HFFc6 (cell line): ENCODE results near the gene PPP1R12B. TPM values are rescaled to one million over a fixed set of nuclear protein-coding genes. Genes with fewer than 3 reads are reported as not detected.
"Not testable (repeated sequence)": the region's sequence is repeated elsewhere in the genome, so short reads cannot be mapped to it uniquely, and the experiment has no call there.

Source experiments
- DNase-seq: peaks from one replicate; pipeline ENCODE4 v3.0.0-alpha.2; 2018
- H3K27ac Mint-ChIP-seq: 2 replicates; pipeline ENCODE4 v1.8.0; 2020; ENCODE audit warnings: mild to moderate bottlenecking, mixed read lengths
- H3K27me3 Mint-ChIP-seq: 2 replicates; pipeline ENCODE4 v1.8.0; 2021; ENCODE audit warnings: mild to moderate bottlenecking, moderate library complexity, mixed read lengths; ENCODE audit not compliant: insufficient read depth
- H3K36me3 Mint-ChIP-seq: 2 replicates; pipeline ENCODE4 v1.8.0; 2021; ENCODE audit warnings: low read depth, mixed read lengths
- H3K4me1 Mint-ChIP-seq: 2 replicates; pipeline ENCODE4 v1.8.0; 2020; ENCODE audit warnings: low read depth, mixed read lengths
- H3K4me3 Mint-ChIP-seq: 2 replicates; pipeline ENCODE4 v1.8.0; 2020; ENCODE audit warnings: mild to moderate bottlenecking, moderate library complexity, mixed read lengths
- H3K9me3 Mint-ChIP-seq: 2 replicates; pipeline ENCODE4 v1.8.0; 2020; ENCODE audit warnings: mild to moderate bottlenecking, mixed read lengths
- CTCF ChIP-seq: fragments of 200-600 bp; sonication (generic); IDR thresholded peaks from 2 replicates; pipeline ENCODE4 v1.5.0; 2021; ENCODE audit warnings: antibody characterized with exemption, mild to moderate bottlenecking
- total RNA-seq, 6 experiments: library from RNA; stranded (reverse); fragmentation: NEBNext Ultra II Directional; extraction: Animal tissue kit (Norgen Biotek cat#: 25700); gene quantifications; 2 replicates in 1 of 6; 3 replicates in 5 of 6; pipeline ENCODE4 v1.2.3, GENCODE V29; 2021

PPP1R12B gene
- total RNA-seq, 6 experiments from 2014 or later = 5.3 to 9.9 (median 6.9) TPM

- Mint-ChIP-seq H3K4me1 (peaks cover 15% of the 10 kb centered on the region), H3K27ac (no peak overlapping the region)
Measured at GRCh38 chr1:202362212-202362611, 13.7 kb downstream of the PPP1R12B start.

DNA sequence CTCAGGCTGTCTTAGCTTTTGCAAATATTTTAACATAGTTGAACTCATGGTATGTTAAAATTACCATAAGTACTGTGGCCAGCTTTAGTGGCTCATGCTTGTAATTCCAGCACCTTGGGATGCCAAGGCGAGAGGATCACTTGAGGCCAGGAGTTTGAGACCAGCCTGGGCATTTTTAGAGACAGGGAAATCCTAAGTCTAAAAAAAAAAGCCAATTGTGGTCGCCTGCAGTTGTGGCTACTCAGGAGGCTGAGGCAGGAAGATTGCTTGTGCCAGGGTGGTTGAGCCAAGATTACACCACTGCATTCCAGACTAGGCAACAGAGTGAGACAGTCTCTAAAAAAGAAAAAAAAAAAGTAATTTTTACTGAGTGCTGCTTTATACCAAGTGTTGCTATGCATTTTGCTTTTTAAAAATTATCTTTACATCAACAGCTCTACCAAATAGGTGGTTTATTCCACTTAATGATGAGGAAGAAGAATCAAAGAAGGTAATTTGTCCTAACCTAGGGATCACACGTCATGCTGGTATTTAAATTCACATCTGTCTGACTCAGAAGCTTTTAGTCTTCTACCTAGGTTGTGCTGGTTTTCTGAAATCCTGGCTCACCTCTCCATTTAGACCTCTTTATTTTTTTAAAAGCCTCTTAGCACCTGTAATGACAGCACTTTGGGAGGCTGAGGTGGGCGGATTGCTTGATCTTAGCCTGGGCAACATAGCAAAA is 16.8 kb downstream of the PPP1R12B start:
- Mint-ChIP-seq H3K4me1 (peaks cover 21% of the 10 kb centered on the region), H3K4me3 (no peak overlapping the region), H3K27me3 (no peaks in the 10 kb centered on the region; the same call in none of the 2 replicates), H3K9me3 (no peaks in the 10 kb centered on the region), H3K36me3 (no peaks in the 10 kb centered on the region; the same call in 1 of the 2 replicates), H3K27ac (peak overlapping the region; percentile 24; the same call in 1 of the 2 replicates)
- no peak for TF ChIP-seq CTCF
- peak; percentile 34 for DNase-seq

More at GRCh38 chr1:202362212-202362611, 13.7 kb downstream of the PPP1R12B start:
- Mint-ChIP-seq H3K9me3 (no peaks in the 10 kb centered on the region), H3K27me3 (no peaks in the 10 kb centered on the region; the same call in 1 of the 2 replicates), H3K4me3 (no peak overlapping the region), H3K36me3 (no peaks in the 10 kb centered on the region)
- no peak for TF ChIP-seq CTCF
- no peak for DNase-seq

- H3K36me3 Mint-ChIP-seq = no peaks in the 10 kb centered on the region; the same call in 1 of the 2 replicates
- no peak overlapping the region for H3K4me3 Mint-ChIP-seq
- H3K9me3 Mint-ChIP-seq = no peaks in the 10 kb centered on the region
- no peak for TF ChIP-seq CTCF
- no peaks in the 10 kb centered on the region; the same call in 1 of the 2 replicates for H3K27me3 Mint-ChIP-seq
- H3K27ac Mint-ChIP-seq = peak overlapping the region; percentile 8; the same call in 1 of the 2 replicates
- H3K4me1 Mint-ChIP-seq = peaks cover 21% of the 10 kb centered on the region
- peak; percentile 54 for DNase-seq
Measured at GRCh38 chr1:202367271-202367670, 18.8 kb downstream of the PPP1R12B start.

DNA sequence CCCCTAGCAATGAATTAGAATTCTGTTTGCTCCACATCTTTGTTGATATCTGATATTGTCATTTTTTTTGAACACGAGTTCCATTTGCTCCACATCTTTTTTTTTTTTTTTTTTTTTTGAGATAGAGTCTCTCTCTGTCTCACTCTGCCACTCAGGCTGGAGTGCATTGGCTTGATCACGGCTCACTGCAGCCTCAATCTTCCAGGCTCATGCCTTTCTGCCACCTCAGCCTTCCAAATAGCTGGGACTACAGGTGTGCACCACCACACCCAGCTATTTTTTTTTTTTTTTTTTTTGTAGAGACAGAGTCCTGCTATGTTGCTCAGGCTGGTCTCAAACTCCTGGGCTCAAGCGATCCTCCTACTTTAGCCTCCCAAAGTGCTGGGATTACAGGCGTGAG is 22.4 kb downstream of the PPP1R12B start:
- H3K9me3 Mint-ChIP-seq, H3K36me3 Mint-ChIP-seq, H3K27me3 Mint-ChIP-seq, DNase-seq, H3K27ac Mint-ChIP-seq, H3K4me3 Mint-ChIP-seq: not testable (repeated sequence)
- peaks cover 14% of the 10 kb centered on the region for H3K4me1 Mint-ChIP-seq

DNA sequence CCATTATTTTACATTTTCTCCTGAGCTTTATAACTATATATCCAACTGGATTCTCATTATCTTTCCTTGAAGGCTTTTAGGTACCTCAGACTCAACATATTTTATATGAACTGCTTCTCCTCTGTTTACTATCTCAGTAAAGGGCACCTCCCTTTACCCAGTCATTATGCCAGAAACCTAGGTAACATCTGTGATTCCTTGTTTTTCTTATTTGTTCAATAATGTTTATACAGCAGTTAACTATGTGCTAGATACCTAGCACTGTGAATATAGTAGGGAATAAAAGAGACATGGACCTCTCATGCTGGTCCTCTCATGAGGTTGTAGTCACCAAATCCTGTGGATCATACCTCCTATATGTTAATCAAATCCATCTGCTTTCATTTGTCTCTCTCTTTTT is 25.6 kb downstream of the PPP1R12B start:
- Mint-ChIP-seq H3K4me3 (no peak overlapping the region), H3K27ac (no peak overlapping the region), H3K36me3 (peaks cover 14% of the 10 kb centered on the region), H3K9me3 (no peaks in the 10 kb centered on the region), H3K4me1 (peaks cover 8% of the 10 kb centered on the region; the same call in 1 of the 2 replicates), H3K27me3 (no peaks in the 10 kb centered on the region; the same call in 1 of the 2 replicates)
- no peak for DNase-seq
- no peak for TF ChIP-seq CTCF

DNA sequence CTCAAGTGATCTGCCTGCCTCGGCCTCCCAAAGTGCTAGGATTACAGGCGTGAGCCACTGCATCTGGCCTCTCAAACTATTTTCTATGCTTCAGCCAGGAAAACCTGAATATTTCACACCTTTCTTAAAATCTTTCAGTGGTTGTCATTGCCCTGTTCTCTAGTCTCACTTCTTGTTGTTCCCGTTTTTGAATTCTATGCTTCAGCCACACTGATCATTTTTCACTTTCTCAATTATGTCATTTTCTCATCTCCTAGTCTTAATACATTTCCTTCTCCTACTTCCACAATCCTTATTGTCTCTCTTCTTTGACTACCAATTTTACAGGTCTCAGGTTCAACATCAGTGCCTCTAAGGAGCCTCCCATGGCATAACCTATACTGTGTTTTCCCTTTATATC is 26.7 kb downstream of the PPP1R12B start:
- not testable (repeated sequence) for DNase-seq, H3K9me3 Mint-ChIP-seq, H3K27me3 Mint-ChIP-seq, H3K4me3 Mint-ChIP-seq, H3K27ac Mint-ChIP-seq
- H3K4me1 Mint-ChIP-seq = peaks cover 12% of the 10 kb centered on the region
- peaks cover 14% of the 10 kb centered on the region for H3K36me3 Mint-ChIP-seq
